Smooth muscle cell (in vitro differentiated cells): ENCODE results near the gene FLCN. TPM values are rescaled to one million over a fixed set of nuclear protein-coding genes. Genes with fewer than 3 reads are reported as not detected.

Experiments used
- DNase-seq: peaks from one replicate; lab custom pipeline; 2025; ENCODE audit not compliant: unreplicated experiment; lab: John Stamatoyannopoulos, UW
- H2AFZ ChIP-seq: fragments of 200-600 bp; sonication (generic); 2 replicates; pipeline ENCODE4 v1.6.0; 2016; ENCODE audit warnings: antibody characterized with exemption, low read depth, mild to moderate bottlenecking
- H3F3A ChIP-seq: fragments of 200-600 bp; sonication (generic); 2 replicates; pipeline ENCODE4 v1.6.0; 2017; ENCODE audit warnings: antibody characterized with exemption, low read depth
- H3K27ac ChIP-seq: fragments of 200-600 bp; sonication (generic); 2 replicates; pipeline ENCODE4 v1.5.1; 2016; ENCODE audit warnings: low read depth, mild to moderate bottlenecking
- H3K27me3 ChIP-seq: fragments of 200-600 bp; sonication (generic); 2 replicates; pipeline ENCODE4 v1.6.1; 2016; ENCODE audit warnings: low read depth, mild to moderate bottlenecking
- H3K36me3 ChIP-seq: fragments of 200-600 bp; sonication (generic); 2 replicates; pipeline ENCODE4 v1.5.1; 2016; ENCODE audit warnings: low read depth
- H3K4me1 ChIP-seq: fragments of 200-600 bp; sonication (generic); 2 replicates; pipeline ENCODE4 v1.5.1; 2016; ENCODE audit warnings: low read depth
- H3K4me2 ChIP-seq: fragments of 200-600 bp; sonication (generic); 2 replicates; pipeline ENCODE4 v1.6.0; 2016; ENCODE audit warnings: mild to moderate bottlenecking
- H3K4me3 ChIP-seq: fragments of 200-600 bp; sonication (generic); 2 replicates; pipeline ENCODE4 v1.5.1; 2016; ENCODE audit warnings: mild to moderate bottlenecking
- H3K79me2 ChIP-seq: fragments of 200-600 bp; sonication (generic); 2 replicates; pipeline ENCODE4 v1.6.0; 2016; ENCODE audit warnings: low read depth, mild to moderate bottlenecking
- H3K9ac ChIP-seq: fragments of 200-600 bp; sonication (generic); 2 replicates; pipeline ENCODE4 v1.6.0; 2016; ENCODE audit warnings: low read depth
- H3K9me3 ChIP-seq: fragments of 200-600 bp; sonication (generic); replicated peaks from 2 replicates; pipeline ENCODE4 v1.5.1; 2016; ENCODE audit warnings: low read depth
- H4K20me1 ChIP-seq: fragments of 200-600 bp; sonication (generic); 2 replicates; pipeline ENCODE4 v1.6.0; 2016; ENCODE audit warnings: low read depth
- CTCF ChIP-seq: fragments of 200-600 bp; sonication (generic); IDR thresholded peaks from 2 replicates; pipeline ENCODE4 v1.5.1; 2017; ENCODE audit warnings: borderline replicate concordance, mild to moderate bottlenecking, antibody characterized with exemption; ENCODE audit not compliant: insufficient read depth, poor library complexity, severe bottlenecking
- WGBS: methylation state at CpG from one replicate; pipeline ENCODE4 v1.1.7; 2016; ENCODE audit warnings: low lambda C conversion rate; 5-methylcytosine and 5-hydroxymethylcytosine counted together
- polyA plus RNA-seq: library from polyadenylated mRNA; unstranded; fragments of >200 nt; fragmentation: Nextera tagmentation; extraction: Ambion mirVana; gene quantifications from 2 replicates; pipeline ENCODE4 v1.2.1, GENCODE V29; 2016
- total RNA-seq: library from RNA; depleted of rRNA; stranded (reverse); fragments of >200 nt; gene quantifications from 2 replicates; pipeline ENCODE4 v1.2.3, GENCODE V29; 2014

FLCN gene
- total and polyA plus RNA-seq, 2 experiments from 2014 or later, result 7.6 to 15.1 TPM

- WGBS, result 95% methylated on average over 8 of the region's 8 CpGs
- Histone ChIP-seq H3K79me2 (no peaks in the 10 kb centered on the region), H3K9ac (no peak overlapping the region), H3K4me3 (no peak overlapping the region), H3K4me1 (no peaks in the 10 kb centered on the region), H3K27me3 (no peaks in the 10 kb centered on the region), H3K27ac (no peak overlapping the region), H3K9me3 (no peaks in the 10 kb centered on the region), H3K4me2 (no peak overlapping the region), H2AFZ (no peak overlapping the region), H3F3A (no peaks in the 10 kb centered on the region), H3K36me3 (peaks cover 13% of the 10 kb centered on the region), H4K20me1 (peaks cover 6% of the 10 kb centered on the region)
- DNase-seq, result no peak
- TF ChIP-seq CTCF, result no peak
These were observed 16.4 kb downstream of the FLCN start for GRCh38 chr17:17220529-17220928.

- H3K36me3 ChIP-seq, result peaks cover 3% of the 10 kb centered on the region
These were observed 19.0 kb downstream of the FLCN start for GRCh38 chr17:17217995-17218394.

GRCh38 chr17:17216776-17217175 lies 20.2 kb downstream of the FLCN start:
- H3K4me3 ChIP-seq, result no peak overlapping the region
- H3K36me3 ChIP-seq, result peaks cover 3% of the 10 kb centered on the region
- no peaks in the 10 kb centered on the region for H3K4me1 ChIP-seq
- H2AFZ ChIP-seq, result no peak overlapping the region
- TF ChIP-seq CTCF, result no peak
- H3K9me3 ChIP-seq, result no peaks in the 10 kb centered on the region
- peaks cover 6% of the 10 kb centered on the region for H4K20me1 ChIP-seq
- no peak overlapping the region for H3K4me2 ChIP-seq
- H3K27me3 ChIP-seq, result no peaks in the 10 kb centered on the region
- no peak overlapping the region for H3K27ac ChIP-seq
- no peaks in the 10 kb centered on the region for H3F3A ChIP-seq
- no peak for DNase-seq
- H3K79me2 ChIP-seq, result no peaks in the 10 kb centered on the region
- H3K9ac ChIP-seq, result no peak overlapping the region
- WGBS, result 95% methylated on average over 16 of the region's 16 CpGs

More at GRCh38 chr17:17217995-17218394, 19.0 kb downstream of the FLCN start:
- Histone ChIP-seq H2AFZ (no peak overlapping the region), H3K4me1 (no peaks in the 10 kb centered on the region), H3K4me2 (no peak overlapping the region), H3K27me3 (no peaks in the 10 kb centered on the region), H3K9me3 (no peaks in the 10 kb centered on the region), H3K79me2 (no peaks in the 10 kb centered on the region), H3F3A (no peaks in the 10 kb centered on the region), H3K9ac (no peak overlapping the region), H4K20me1 (peaks cover 6% of the 10 kb centered on the region), H3K4me3 (no peak overlapping the region), H3K27ac (no peak overlapping the region)
- DNase-seq, result no peak
- no peak for TF ChIP-seq CTCF
- WGBS, result 97% methylated on average over 3 of the region's 3 CpGs

GRCh38 chr17:17216236-17216635 lies 20.7 kb downstream of the FLCN start:
- no peaks in the 10 kb centered on the region for H3K9me3 ChIP-seq
- no peaks in the 10 kb centered on the region for H3K4me1 ChIP-seq
- H3K4me3 ChIP-seq, result no peak overlapping the region
- H2AFZ ChIP-seq, result no peak overlapping the region
- no peak overlapping the region for H3K27ac ChIP-seq
- H3K27me3 ChIP-seq, result no peaks in the 10 kb centered on the region
- whole genome bisulfite sequencing, result 97% methylated on average over 13 of the region's 17 CpGs
- H3K4me2 ChIP-seq, result no peak overlapping the region
- no peaks in the 10 kb centered on the region for H3F3A ChIP-seq
- TF ChIP-seq CTCF, result no peak
- peaks cover 6% of the 10 kb centered on the region for H4K20me1 ChIP-seq
- H3K79me2 ChIP-seq, result no peaks in the 10 kb centered on the region
- no peak overlapping the region for H3K9ac ChIP-seq
- DNase-seq, result no peak
- H3K36me3 ChIP-seq, result peaks cover 3% of the 10 kb centered on the region
